HFF-Myc (cell line): ENCODE data around the gene FKBP15.
"Not testable (repeated sequence)": the region's sequence is repeated elsewhere in the genome, so short reads cannot be mapped to it uniquely, and the experiment has no call there.

Source experiments
- DNase-seq: peaks from one replicate; pipeline ENCODE4 v3.0.0-alpha.2; 2011; ENCODE audit warnings: low read depth; ENCODE audit errors: extremely low read depth
- H3K4me3 ChIP-seq: replicated peaks from 2 replicates; pipeline ENCODE4 v1.5.1; 2011; ENCODE audit warnings: low read depth, mild to moderate bottlenecking, control low read depth, low read length
- TF ChIP-seq, protein P1 (sequence below): IDR thresholded peaks from 2 replicates; pipeline ENCODE4 v1.5.1; 2012; ENCODE audit warnings: mild to moderate bottlenecking, low read depth, low read length, control low read depth; ENCODE audit errors: missing control alignments

Gene FKBP15

DNA sequence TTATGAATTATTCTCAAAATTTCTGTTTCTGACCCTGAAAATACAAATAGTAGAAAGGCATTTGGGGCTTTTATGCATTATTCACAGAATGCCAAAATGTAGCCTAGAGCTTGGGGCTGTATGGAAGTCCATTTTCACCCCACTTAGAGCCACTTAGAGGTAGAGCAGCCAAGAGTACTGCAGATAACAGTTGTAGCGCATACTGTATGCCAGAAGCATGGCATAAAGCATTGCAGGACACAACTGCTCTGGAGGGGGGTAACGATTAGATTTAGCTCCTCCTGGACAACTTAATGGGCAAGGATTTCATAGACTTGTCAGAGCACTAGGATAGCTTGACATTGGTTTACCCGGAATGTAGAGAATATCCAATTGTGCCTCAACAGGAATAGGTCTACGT is 15.9 kb upstream of the FKBP15 start:
- DNase-seq = no peak
- H3K4me3 ChIP-seq = no peak overlapping the region
- TF ChIP-seq, protein P1, sequence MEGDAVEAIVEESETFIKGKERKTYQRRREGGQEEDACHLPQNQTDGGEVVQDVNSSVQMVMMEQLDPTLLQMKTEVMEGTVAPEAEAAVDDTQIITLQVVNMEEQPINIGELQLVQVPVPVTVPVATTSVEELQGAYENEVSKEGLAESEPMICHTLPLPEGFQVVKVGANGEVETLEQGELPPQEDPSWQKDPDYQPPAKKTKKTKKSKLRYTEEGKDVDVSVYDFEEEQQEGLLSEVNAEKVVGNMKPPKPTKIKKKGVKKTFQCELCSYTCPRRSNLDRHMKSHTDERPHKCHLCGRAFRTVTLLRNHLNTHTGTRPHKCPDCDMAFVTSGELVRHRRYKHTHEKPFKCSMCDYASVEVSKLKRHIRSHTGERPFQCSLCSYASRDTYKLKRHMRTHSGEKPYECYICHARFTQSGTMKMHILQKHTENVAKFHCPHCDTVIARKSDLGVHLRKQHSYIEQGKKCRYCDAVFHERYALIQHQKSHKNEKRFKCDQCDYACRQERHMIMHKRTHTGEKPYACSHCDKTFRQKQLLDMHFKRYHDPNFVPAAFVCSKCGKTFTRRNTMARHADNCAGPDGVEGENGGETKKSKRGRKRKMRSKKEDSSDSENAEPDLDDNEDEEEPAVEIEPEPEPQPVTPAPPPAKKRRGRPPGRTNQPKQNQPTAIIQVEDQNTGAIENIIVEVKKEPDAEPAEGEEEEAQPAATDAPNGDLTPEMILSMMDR = no peak

DNA sequence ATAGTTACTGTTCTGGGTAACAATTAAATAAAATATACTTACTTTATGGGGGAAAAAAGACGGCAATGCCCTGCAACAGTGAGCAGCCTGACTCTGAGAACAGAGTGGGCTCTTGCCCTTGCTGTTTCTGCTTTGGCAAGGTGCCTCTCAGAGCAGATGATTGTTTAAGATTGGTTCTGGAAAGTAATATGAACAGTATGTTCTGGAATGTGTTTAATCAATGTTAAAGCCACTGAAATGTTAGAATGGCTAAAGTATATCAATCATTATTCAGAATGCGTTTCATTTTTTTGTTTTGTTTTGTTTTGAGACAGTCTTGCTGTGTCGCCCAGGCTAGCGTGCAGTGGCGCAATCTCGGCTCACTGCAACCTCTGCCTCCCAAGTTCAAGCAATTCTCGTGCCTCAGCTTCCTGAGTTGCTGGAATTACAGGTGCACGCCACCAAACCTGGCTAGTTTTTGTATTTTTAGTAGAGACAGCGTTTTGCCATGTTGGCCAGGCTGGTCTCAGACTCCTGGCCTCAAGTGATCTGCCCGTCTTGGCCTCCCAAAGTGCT is 14.7 kb upstream of the FKBP15 start:
- DNase-seq, H3K4me3 ChIP-seq: not testable (repeated sequence)

DNA sequence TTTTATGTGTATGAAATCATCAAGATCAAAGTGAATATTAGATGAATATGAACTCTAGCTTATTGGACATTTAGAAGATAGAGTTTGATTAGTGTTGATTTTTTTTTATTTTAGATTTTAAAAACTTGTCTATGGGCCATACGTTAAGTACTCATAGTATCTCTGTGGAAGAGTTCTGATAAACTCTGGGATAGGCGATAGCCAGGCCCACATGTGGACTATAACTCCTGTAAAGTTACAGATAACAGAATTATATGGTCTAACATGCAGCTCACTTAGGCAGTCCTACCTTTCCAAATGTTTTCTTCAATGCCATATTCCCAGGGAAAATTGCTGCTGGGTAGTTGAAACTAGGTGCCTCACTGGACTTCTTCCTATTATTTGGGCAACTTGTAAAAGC is 10.6 kb upstream of the FKBP15 start:
- H3K4me3 ChIP-seq = no peak overlapping the region
- DNase-seq = no peak
- TF ChIP-seq, protein P1 = no peak

- no peak for DNase-seq
- no peak overlapping the region for H3K4me3 ChIP-seq
- TF ChIP-seq, protein P1 = no peak
Measured at GRCh38 chr9:113228130-113228665, 7.1 kb upstream of the FKBP15 start.

DNA sequence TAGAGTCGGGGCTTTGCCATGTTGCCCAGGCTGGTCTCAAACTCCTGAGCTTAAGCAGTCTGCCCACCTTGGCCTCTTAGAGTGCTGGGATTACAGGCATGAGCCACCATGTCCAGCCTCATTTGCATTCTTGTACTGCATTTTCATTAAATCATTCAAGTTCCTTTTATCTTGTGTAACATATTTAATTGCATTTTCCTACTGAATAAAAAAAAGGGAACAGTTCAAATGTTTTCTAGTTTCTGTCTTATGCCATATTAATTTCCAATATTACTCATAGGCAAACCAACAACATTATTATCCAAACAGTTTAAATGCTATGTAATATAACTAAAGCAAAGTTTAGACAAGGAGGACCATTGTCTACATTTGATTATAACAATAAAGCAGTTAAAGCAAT is 6.4 kb upstream of the FKBP15 start:
- H3K4me3 ChIP-seq = no peak overlapping the region
- DNase-seq = no peak
- TF ChIP-seq, protein P1 = no peak

DNA sequence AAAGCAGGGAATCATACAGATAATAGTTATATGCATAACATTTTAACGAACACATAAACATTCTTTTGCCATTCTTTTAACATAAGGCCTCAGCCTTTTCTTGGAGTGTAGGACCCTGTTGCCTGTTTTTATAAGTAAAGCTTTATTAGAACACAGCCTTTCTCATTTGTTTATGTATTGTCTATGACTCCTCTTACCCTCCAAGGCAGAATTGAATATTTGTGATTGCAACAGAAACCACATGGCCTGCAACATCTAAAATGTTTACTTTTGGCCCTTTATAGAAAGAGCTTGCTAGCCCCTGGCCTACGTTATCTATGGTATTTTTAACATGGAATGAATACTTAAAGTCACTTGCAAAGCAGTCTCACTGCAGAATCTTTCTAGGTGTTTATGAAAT is 2.9 kb upstream of the FKBP15 start:
- TF ChIP-seq, protein P1 = no peak
- no peak for DNase-seq
- no peak overlapping the region for H3K4me3 ChIP-seq

- H3K4me3 ChIP-seq = peak overlapping the region; percentile 69
- TF ChIP-seq, protein P1 = no peak
- DNase-seq = no peak
Measured at GRCh38 chr9:113222482-113222841, 1.4 kb upstream of the FKBP15 start.
